Vagina (tissue), 2 donors: Measurements from ENCODE around the gene MACROD2.

Source experiments
- CTCF ChIP-seq, 3 experiments: fragments of 450-650 bp in 2 of 3; fragments of 200-600 bp in 1 of 3; sonication (generic) in 1 of 3; IDR thresholded peaks; one replicate each; pipeline ENCODE4 v1.5.1; 2017 to 2019; ENCODE audit warnings: antibody characterized with exemption in 3 of 3, mild to moderate bottlenecking in 2 of 3, moderate library complexity in 2 of 3
- POLR2AphosphoS5 ChIP-seq, 2 donors: sonication (generic); formaldehyde crosslinking; IDR thresholded peaks; one replicate each; pipeline ENCODE4 v1.9.0; 2017; ENCODE audit warnings: antibody characterized with exemption in 2 of 2, mild to moderate bottlenecking in 2 of 2, low read depth in 1 of 2; ENCODE audit not compliant: insufficient read depth in 1 of 2

GRCh38 chr20:15171016-15171415 lies 1175.7 kb downstream of the MACROD2 start:
- TF ChIP-seq CTCF (IDR thresholded peaks at IDR 0.05) (no peak), POLR2AphosphoS5 (IDR thresholded peaks at IDR 0.05; ENCODE audit: insufficient read depth in 1 of 2, low read depth in 1 of 2) (no peak)
